SK-N-SH treated with all-trans-retinoic acid at 6 μM for 48 hours (cell line): ENCODE data around the gene AHCY.

ENCODE experiments used
- ATAC-seq: fragments of 200-7000 bp; cut with Tn5 transposase; 3 replicates; pipeline ENCODE4 v1.9.1; 2020; ENCODE audit warnings: mild to moderate bottlenecking, moderate library complexity
- ARNTL ChIP-seq: fragments of 450-650 bp; formaldehyde crosslinking; IDR thresholded peaks from 2 replicates; pipeline ENCODE4 v1.5.0; 2020; ENCODE audit warnings: low read depth, mild to moderate bottlenecking, moderate library complexity, borderline replicate concordance
- BACH2 ChIP-seq: fragments of 250-450 bp; sonication (Bioruptor Pico); IDR thresholded peaks from 2 replicates; pipeline ENCODE4 v1.9.0; 2021; ENCODE audit warnings: mild to moderate bottlenecking, borderline replicate concordance
- CREB5 ChIP-seq: fragments of 250-450 bp; sonication (Bioruptor Pico); IDR thresholded peaks from 2 replicates; pipeline ENCODE4 v1.5.1; 2020; ENCODE audit warnings: low read depth, mild to moderate bottlenecking, moderate library complexity
- CSDC2 ChIP-seq: fragments of 250-450 bp; sonication (Bioruptor Pico); IDR thresholded peaks from 2 replicates; pipeline ENCODE4 v1.5.0; 2020; ENCODE audit warnings: mild to moderate bottlenecking, moderate library complexity
- CSRNP3 ChIP-seq: fragments of 250-450 bp; sonication (Bioruptor Pico); IDR thresholded peaks from 2 replicates; pipeline ENCODE4 v1.5.1; 2021; ENCODE audit warnings: mild to moderate bottlenecking, moderate library complexity
- ESRRG ChIP-seq: fragments of 250-450 bp; sonication (Bioruptor Pico); IDR thresholded peaks from 2 replicates; pipeline ENCODE4 v1.6.1; 2021; ENCODE audit warnings: mild to moderate bottlenecking
- GLIS3 ChIP-seq: fragments of 250-450 bp; sonication (Bioruptor Pico); IDR thresholded peaks from 2 replicates; pipeline ENCODE4 v1.5.0; 2020; ENCODE audit warnings: mild to moderate bottlenecking, moderate library complexity
- ISL1 ChIP-seq: fragments of 250-450 bp; sonication (Bioruptor Pico); IDR thresholded peaks from 2 replicates; pipeline ENCODE4 v2.1.2; 2022; ENCODE audit warnings: mild to moderate bottlenecking, moderate library complexity
- OSR1 ChIP-seq: fragments of 250-450 bp; sonication (Bioruptor Pico); IDR thresholded peaks from 2 replicates; pipeline ENCODE4 v1.8.0; 2022; ENCODE audit warnings: moderate library complexity, mild to moderate bottlenecking, inconsistent platforms
- PATZ1 ChIP-seq: fragments of 250-450 bp; sonication (Bioruptor Pico); IDR thresholded peaks from 2 replicates; pipeline ENCODE4 v1.8.0; 2020; ENCODE audit warnings: mild to moderate bottlenecking, moderate library complexity, borderline replicate concordance
- POU6F1 ChIP-seq: fragments of 250-450 bp; sonication (Bioruptor Pico); IDR thresholded peaks from 2 replicates; pipeline ENCODE4 v1.8.0; 2021; ENCODE audit warnings: low read depth, mild to moderate bottlenecking, moderate library complexity, borderline replicate concordance
- PPARA ChIP-seq: fragments of 250-450 bp; sonication (Bioruptor Pico); IDR thresholded peaks from 2 replicates; pipeline ENCODE4 v1.5.0; 2020; ENCODE audit warnings: mild to moderate bottlenecking, borderline replicate concordance
- SNAI2 ChIP-seq: fragments of 250-450 bp; sonication (Bioruptor Pico); IDR thresholded peaks from 2 replicates; pipeline ENCODE4 v1.5.0; 2020; ENCODE audit warnings: mild to moderate bottlenecking, moderate library complexity
- TOX ChIP-seq: fragments of 250-450 bp; sonication (Bioruptor Pico); IDR thresholded peaks from 2 replicates; pipeline ENCODE4 v1.8.0; 2021; ENCODE audit warnings: mild to moderate bottlenecking, moderate library complexity, borderline replicate concordance
- TSHZ2 ChIP-seq: fragments of 250-450 bp; sonication (Bioruptor Pico); IDR thresholded peaks from 2 replicates; pipeline ENCODE4 v1.5.0; 2020; ENCODE audit warnings: mild to moderate bottlenecking, moderate library complexity
- ZC3H10 ChIP-seq: fragments of 250-450 bp; sonication (Bioruptor Pico); IDR thresholded peaks from 2 replicates; pipeline ENCODE4 v1.5.1; 2021; ENCODE audit warnings: mild to moderate bottlenecking, moderate library complexity
- ZFP3 ChIP-seq: fragments of 250-450 bp; sonication (Bioruptor Pico); IDR thresholded peaks from 2 replicates; pipeline ENCODE4 v1.5.0; 2020; ENCODE audit warnings: mild to moderate bottlenecking, moderate library complexity
- ZFP30 ChIP-seq: fragments of 450-650 bp; formaldehyde crosslinking; IDR thresholded peaks from 2 replicates; pipeline ENCODE4 v1.5.0; 2022; ENCODE audit warnings: mild to moderate bottlenecking, moderate library complexity
- ZNF565 ChIP-seq: fragments of 450-650 bp; formaldehyde crosslinking; conservative IDR thresholded peaks from 2 replicates; pipeline ENCODE4 v1.5.0; 2020; ENCODE audit warnings: low read depth, mild to moderate bottlenecking, moderate library complexity
- ZNF8 ChIP-seq: fragments of 450-650 bp; formaldehyde crosslinking; IDR thresholded peaks from 2 replicates; pipeline ENCODE4 v1.5.0; 2020; ENCODE audit warnings: mild to moderate bottlenecking, moderate library complexity

AHCY gene

GRCh38 chr20:34316196-34316814 lies 13.2 kb upstream of the AHCY start:
- ATAC-seq: no peak
- TF ChIP-seq OSR1 (CRISPR knock-in tag) (no peak), CSRNP3 (CRISPR knock-in tag) (no peak), PATZ1 (CRISPR knock-in tag) (no peak), ISL1 (CRISPR knock-in tag) (no peak), ZFP3 (CRISPR knock-in tag) (no peak), CREB5 (CRISPR knock-in tag) (no peak), SNAI2 (CRISPR knock-in tag) (no peak), CSDC2 (no peak), PPARA (CRISPR knock-in tag) (no peak), ZNF565 (no peak)

- no peak for ATAC-seq
- TF ChIP-seq ZC3H10: no peak
- TF ChIP-seq ZFP3 (CRISPR knock-in tag): no peak
- TF ChIP-seq ZNF565: no peak
- no peak for TF ChIP-seq GLIS3 (CRISPR knock-in tag)
- TF ChIP-seq OSR1 (CRISPR knock-in tag): no peak
- no peak for TF ChIP-seq CSDC2
- no peak for TF ChIP-seq CREB5 (CRISPR knock-in tag)
- TF ChIP-seq ESRRG: no peak
- TF ChIP-seq TSHZ2 (CRISPR knock-in tag): no peak
- no peak for TF ChIP-seq PATZ1 (CRISPR knock-in tag)
- TF ChIP-seq ZNF8 (CRISPR knock-in tag): no peak
- TF ChIP-seq ZFP30 (CRISPR knock-in tag): no peak
- no peak for TF ChIP-seq ARNTL
- no peak for TF ChIP-seq TOX (CRISPR knock-in tag)
- TF ChIP-seq POU6F1: no peak
- TF ChIP-seq PPARA (CRISPR knock-in tag): no peak
- no peak for TF ChIP-seq BACH2
- no peak for TF ChIP-seq CSRNP3 (CRISPR knock-in tag)
These were observed 12.1 kb upstream of the AHCY start for GRCh38 chr20:34315236-34315635.
